ENCODE results near the gene PI16. TPM values are rescaled to one million over a fixed set of nuclear protein-coding genes. Genes with fewer than 3 reads are reported as not detected.

The PI16 gene
- total RNA-seq, 1 donor from 2014 or later: 20.5 TPM

DNA sequence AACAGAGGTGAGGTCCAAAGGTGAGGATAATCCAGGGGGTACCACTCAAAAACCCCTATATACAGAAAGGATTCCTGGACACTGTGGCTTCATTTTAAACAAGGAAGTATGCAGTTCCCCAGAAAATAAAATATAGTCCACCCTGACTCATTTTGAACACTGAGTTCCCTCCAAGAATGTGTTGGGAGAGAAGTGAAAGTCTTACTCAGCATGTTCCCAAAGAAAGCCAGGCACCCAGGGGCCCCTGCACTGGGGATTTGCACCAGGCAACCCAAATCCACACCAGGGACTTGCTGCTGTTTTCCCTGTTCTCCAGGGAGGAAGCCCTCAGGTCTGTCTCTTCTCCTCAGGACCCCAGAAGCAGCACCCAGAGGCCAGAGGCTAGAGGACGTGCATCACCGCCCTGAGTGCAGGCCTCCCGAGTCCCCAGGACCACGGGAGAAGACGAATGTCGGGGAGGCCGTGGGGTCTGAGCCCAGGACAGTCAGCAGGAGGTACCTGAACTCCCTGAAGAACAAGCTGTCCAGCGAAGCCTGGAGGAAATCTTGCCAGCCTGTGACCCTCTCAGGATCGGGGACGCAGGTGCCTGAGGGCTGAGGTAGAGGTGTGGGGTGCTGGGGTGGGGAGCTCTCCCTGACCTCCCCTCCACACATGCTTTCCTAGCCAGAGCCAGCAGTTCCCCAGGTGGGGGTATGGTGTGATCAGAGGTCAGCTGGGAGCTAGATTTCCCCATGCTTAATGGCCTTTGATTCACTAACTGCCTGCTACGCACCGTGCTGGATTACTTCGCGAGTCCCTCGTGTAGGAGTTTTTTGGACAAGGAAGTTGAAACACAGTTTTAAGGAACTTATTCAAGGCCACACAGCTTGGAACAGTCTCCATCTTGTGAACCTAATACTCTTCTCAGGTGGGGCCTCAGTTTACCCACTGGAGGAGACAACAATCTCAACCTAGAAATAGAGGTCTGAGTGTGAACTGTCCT is 54.2 kb downstream of the PI16 start:
- H3K4me3 Mint-ChIP-seq (ENCODE audit: unreplicated experiment): no peak overlapping the region
- no peaks in the 10 kb centered on the region for H3K9me3 Mint-ChIP-seq (ENCODE audit: unreplicated experiment)
- H3K36me3 Mint-ChIP-seq (ENCODE audit: low read depth, unreplicated experiment): no peaks in the 10 kb centered on the region
- peaks cover 2% of the 10 kb centered on the region for H3K27me3 Mint-ChIP-seq (ENCODE audit: unreplicated experiment)
- H3K27ac Mint-ChIP-seq (ENCODE audit: unreplicated experiment): no peak overlapping the region
- TF ChIP-seq, protein P1, sequence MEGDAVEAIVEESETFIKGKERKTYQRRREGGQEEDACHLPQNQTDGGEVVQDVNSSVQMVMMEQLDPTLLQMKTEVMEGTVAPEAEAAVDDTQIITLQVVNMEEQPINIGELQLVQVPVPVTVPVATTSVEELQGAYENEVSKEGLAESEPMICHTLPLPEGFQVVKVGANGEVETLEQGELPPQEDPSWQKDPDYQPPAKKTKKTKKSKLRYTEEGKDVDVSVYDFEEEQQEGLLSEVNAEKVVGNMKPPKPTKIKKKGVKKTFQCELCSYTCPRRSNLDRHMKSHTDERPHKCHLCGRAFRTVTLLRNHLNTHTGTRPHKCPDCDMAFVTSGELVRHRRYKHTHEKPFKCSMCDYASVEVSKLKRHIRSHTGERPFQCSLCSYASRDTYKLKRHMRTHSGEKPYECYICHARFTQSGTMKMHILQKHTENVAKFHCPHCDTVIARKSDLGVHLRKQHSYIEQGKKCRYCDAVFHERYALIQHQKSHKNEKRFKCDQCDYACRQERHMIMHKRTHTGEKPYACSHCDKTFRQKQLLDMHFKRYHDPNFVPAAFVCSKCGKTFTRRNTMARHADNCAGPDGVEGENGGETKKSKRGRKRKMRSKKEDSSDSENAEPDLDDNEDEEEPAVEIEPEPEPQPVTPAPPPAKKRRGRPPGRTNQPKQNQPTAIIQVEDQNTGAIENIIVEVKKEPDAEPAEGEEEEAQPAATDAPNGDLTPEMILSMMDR (IDR thresholded peaks at IDR 0.05; ENCODE audit: unreplicated experiment): no peak
- no peaks in the 10 kb centered on the region for H3K4me1 Mint-ChIP-seq (ENCODE audit: unreplicated experiment)
- DNase-seq (ENCODE audit: low spot score): no peak

DNA sequence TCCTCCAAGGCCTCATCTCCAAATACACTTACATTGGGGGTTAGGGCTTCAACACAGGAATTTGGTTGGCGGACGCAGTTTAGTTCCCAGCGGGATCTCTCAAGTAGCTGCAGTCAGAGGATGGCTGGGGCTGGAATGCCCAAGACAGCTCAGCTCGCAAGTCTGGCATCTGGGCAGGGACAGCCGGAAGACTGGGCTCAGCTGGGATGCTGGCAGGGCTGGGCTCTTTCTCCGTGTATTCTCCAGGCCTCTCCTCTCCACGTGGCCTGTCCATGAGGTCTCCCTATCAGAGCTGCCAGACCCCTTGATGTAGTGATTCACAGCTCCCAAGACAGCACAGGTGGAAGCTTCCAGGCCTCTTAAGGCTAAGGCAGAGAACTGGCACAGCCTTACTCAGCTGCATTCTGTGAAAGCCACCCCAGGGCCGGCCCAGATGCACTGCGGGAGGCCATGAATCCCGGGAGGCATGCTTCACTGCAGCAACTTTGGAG is 55.9 kb downstream of the PI16 start:
- TF ChIP-seq, protein P1 (IDR thresholded peaks at IDR 0.05; ENCODE audit: unreplicated experiment): no peak
- no peak overlapping the region for H3K4me3 Mint-ChIP-seq (ENCODE audit: unreplicated experiment)
- H3K27ac Mint-ChIP-seq (ENCODE audit: unreplicated experiment): no peak overlapping the region
- H3K36me3 Mint-ChIP-seq (ENCODE audit: low read depth, unreplicated experiment): no peaks in the 10 kb centered on the region
- H3K9me3 Mint-ChIP-seq (ENCODE audit: unreplicated experiment): no peaks in the 10 kb centered on the region
- peaks cover 3% of the 10 kb centered on the region for H3K27me3 Mint-ChIP-seq (ENCODE audit: unreplicated experiment)
- H3K4me1 Mint-ChIP-seq (ENCODE audit: unreplicated experiment): no peaks in the 10 kb centered on the region
- no peak for DNase-seq (ENCODE audit: low spot score)

DNA sequence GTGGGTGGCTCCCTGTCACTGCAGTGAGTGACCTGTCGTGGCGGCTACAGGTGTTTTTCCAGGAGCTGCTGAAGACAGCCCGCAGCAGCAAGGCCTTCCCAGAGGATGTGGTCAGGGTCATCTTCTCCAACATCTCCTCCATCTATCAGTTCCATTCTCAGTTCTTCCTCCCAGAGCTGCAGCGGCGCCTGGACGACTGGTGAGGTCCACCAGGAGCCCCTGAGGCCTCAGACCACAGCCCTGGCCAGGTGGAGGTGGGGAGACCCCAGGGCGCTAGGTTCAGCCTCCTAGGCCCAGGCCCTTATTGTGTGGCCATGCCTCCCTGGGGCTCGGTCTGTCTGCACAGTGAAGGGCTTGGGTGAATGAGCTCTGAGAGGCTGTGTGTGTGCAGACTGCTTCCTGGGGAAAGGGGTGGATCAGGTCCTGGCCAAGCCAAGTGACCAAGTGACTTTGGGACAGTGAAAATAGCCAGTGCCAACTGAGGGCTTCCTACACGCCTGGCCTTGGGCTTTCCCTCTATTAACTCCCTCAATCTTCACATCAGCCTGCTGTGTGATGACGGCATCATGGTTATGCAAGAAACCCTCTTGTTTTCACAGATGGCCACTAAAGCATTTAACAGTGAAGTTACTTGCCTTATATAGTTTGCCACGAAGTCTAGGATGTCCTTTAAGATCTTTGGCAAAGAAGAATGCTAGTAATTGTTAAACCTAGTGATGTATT is 57.3 kb downstream of the PI16 start:
- no peak for DNase-seq (ENCODE audit: low spot score)
- TF ChIP-seq, protein P1 (IDR thresholded peaks at IDR 0.05; ENCODE audit: unreplicated experiment): no peak
- Mint-ChIP-seq H3K9me3 (ENCODE audit: unreplicated experiment) (no peaks in the 10 kb centered on the region), H3K27ac (ENCODE audit: unreplicated experiment) (no peak overlapping the region), H3K4me1 (ENCODE audit: unreplicated experiment) (no peaks in the 10 kb centered on the region), H3K27me3 (ENCODE audit: unreplicated experiment) (peaks cover 7% of the 10 kb centered on the region), H3K4me3 (ENCODE audit: unreplicated experiment) (no peak overlapping the region), H3K36me3 (ENCODE audit: low read depth, unreplicated experiment) (no peaks in the 10 kb centered on the region)

DNA sequence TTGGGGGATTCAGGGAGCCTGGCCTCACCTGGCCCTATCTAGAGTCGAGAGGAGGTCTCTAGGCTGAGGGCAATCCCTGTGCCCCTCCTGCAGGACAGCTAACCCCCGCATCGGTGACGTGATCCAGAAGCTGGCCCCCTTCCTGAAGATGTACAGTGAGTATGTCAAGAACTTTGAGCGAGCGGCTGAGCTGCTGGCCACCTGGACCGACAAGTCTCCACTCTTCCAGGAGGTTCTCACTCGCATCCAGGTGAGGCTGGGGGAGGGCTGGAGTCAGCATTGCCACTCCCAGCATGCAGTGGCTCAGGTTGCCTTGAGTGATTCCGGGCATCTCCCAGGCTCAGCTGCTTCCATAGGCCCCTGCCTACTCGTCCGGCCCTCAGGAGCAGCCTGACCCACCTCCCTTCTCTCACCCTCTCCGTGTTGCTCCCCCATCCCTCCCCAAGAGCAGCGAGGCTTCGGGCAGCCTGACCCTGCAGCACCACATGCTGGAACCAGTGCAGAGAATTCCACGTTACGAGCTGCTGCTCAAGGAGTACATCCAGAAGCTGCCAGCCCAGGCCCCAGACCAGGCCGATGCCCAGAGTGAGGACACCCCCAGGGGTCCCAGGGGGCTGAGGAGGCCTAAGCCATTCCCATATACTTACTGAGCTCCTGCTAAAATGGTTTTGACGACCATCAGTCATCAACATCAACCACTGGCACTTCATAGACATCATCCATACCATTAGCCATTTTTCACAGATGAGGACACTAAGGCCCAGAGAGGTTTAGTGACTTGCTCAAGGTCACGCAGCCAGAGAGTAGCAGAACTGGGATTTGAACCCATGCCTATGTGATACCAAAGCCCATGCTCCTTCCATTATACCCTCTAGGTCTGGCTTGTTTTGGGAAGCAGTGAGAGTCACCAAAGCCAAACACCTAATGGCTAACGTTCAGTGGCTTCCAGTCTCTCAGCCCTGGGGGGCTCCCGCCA is 59.3 kb downstream of the PI16 start:
- H3K4me1 Mint-ChIP-seq (ENCODE audit: unreplicated experiment): peaks cover 2% of the 10 kb centered on the region
- H3K27me3 Mint-ChIP-seq (ENCODE audit: unreplicated experiment): peaks cover 7% of the 10 kb centered on the region
- H3K4me3 Mint-ChIP-seq (ENCODE audit: unreplicated experiment): no peak overlapping the region
- DNase-seq (ENCODE audit: low spot score): no peak
- TF ChIP-seq, protein P1 (IDR thresholded peaks at IDR 0.05; ENCODE audit: unreplicated experiment): no peak
- no peaks in the 10 kb centered on the region for H3K9me3 Mint-ChIP-seq (ENCODE audit: unreplicated experiment)
- no peaks in the 10 kb centered on the region for H3K36me3 Mint-ChIP-seq (ENCODE audit: low read depth, unreplicated experiment)
- no peak overlapping the region for H3K27ac Mint-ChIP-seq (ENCODE audit: unreplicated experiment)

Other genes starting within 250 kb of the PI16 start
- 24.9 TPM for gene CPNE5, start 115.3 kb upstream of the PI16 start, total RNA-seq (ENCODE audit: unreplicated experiment)
- 33.4 TPM for gene PPIL1, start 79.9 kb upstream of the PI16 start, total RNA-seq (ENCODE audit: unreplicated experiment)
- gene C6orf89, start 68.8 kb upstream of the PI16 start, total RNA-seq (ENCODE audit: unreplicated experiment): 43.2 TPM
- 304 TPM for gene MTCH1, start 31.5 kb downstream of the PI16 start, total RNA-seq (ENCODE audit: unreplicated experiment)
- gene FGD2, start 50.9 kb downstream of the PI16 start, total RNA-seq (ENCODE audit: unreplicated experiment): 0.10 TPM
- gene PIM1, start 215.4 kb downstream of the PI16 start, total RNA-seq (ENCODE audit: unreplicated experiment): 9.6 TPM

All from endothelial cell (in vitro differentiated cells).